HK-2 (cell line): ENCODE results near the gene ZNF362.
A peak's percentile ranks its signal among the peaks of the same experiment; 100 is the strongest.
"Not testable (repeated sequence)": the region's sequence is repeated elsewhere in the genome, so short reads cannot be mapped to it uniquely, and the experiment has no call there.

ENCODE experiments used
- DNase-seq: peaks from one replicate; pipeline ENCODE4 v3.0.0-alpha.2; 2018; ENCODE audit not compliant: unreplicated experiment

Gene ZNF362

DNA sequence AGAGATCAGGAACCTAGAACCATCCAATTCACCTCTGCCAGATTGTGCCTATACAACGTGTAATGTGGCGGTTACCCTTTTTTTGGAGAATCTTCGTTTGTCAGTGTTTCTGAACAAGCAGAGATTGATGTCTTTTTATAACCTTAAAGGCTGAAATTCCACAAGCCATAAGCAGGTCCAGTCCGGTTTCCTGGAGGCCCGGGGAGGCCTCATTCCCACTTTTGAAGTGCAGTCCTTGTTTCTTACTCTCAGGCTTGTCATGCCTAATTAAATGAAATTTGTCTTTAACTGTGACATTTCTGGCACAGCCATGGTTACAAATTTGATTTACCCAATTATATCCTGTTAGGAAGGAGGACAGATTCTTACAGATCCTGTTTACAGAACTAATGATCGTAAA, 27.8 kb downstream of the ZNF362 start:
- DNase-seq, result no peak

DNA sequence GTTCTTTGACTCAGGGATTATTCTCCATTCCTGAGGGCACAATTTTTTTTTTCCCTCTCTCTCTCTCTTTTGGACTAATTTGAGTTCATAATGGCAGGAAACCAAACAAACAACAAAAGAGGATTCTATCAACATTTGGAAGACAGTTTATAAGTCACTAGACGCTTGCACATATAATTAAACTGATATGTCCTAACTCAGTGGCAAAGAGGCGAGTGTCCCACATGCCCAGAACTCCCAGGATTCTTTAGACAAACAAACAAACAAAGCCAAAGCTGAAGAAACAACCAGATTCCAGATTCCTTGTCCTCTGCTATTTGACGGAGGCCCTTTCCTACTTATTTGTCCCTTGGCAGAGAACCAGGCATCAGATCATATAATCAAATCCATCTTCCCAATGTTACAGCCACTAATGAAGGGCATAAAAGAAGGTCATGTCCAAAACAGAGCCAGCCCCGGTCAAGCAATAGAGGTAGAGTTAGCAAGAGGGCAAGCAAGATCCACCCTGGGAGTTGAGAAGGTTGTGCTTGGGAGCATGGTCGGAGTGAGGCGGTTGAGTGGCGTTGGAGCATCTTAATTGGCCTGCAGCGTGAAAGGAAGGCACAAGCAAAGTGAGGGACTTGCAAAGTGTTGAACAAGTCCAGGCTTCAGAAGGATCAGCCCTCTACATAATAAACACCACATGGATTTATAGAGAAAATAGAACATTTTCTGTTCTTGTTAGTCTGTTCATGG, 30.3 kb downstream of the ZNF362 start:
- no peak for DNase-seq

DNA sequence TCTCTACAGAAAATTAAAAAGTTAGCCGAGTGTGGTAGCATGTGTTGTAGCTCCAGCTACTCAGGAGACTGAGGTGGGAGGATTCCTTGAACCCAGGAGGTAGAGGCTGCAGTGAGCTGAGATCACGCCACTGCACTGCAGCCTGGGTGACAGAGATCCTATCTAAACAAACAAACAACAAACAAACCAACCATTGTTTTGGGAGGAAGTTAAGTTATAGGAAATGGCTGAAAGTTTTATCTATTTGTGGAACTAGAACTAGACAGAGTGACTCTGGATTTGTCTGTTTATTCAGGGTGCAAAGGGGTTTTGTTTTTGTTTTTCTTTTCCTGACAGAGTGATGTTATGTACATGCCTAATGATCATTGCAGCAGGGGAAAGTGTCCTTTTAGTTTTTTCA, 31.0 kb downstream of the ZNF362 start:
- DNase-seq, result no peak

DNA sequence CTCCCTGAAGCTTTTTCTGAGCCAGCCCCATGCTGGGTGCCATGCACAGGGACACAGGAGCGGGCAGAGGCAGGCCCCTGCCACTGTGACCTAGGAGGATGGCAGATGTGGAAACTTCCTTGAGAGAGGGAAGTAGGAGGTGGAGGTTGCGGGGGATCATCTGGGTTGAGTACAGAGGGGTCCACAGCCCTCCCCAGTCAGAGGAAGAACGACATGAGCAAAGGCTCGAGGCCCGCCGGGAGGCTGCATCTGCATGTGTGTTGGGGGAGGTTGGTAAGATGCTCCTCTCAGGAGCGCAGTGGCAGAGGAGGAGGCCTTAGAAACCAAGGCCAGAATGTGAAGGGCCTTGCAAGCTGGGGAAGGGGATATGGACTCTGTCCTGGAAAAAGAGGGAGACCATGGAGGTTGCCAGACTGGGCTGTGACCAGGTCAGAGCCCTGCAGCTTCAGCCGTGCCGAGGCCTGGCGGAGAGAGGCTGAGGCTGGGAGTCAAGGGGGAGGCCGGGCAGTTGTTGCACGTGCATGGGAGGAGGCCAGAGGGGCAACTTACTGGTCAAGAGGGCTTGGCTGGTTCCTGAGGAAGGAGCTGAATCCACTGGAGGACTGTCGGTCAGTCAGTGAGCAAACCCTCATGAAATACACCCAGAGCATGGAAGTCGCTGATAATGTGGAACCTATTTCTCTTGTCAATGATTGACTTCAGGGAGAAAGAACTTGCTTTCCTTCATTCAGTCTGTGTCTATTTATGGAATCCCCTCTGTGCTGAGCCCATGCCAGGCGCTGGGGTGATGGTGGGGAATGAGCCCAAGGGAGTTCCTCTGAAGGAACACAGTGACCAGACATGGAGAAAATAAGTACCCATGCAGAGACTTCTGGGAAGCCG, 32.9 kb downstream of the ZNF362 start:
- no peak for DNase-seq

DNA sequence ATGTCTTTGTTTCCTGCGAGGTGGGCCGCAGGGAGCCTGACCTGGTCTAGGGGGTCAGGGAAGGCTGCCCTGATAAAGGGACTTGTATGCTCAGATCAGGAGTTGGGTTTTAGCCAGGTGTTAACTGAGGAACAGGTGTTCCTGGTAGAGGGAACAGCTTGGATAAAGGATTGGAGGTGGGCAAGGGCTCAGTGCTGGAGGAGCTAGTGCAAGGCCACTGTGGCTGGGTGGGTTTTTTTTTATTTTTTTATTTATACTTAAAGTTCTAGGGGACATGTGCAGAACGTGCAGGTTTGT, 33.5 kb downstream of the ZNF362 start:
- no peak for DNase-seq

DNA sequence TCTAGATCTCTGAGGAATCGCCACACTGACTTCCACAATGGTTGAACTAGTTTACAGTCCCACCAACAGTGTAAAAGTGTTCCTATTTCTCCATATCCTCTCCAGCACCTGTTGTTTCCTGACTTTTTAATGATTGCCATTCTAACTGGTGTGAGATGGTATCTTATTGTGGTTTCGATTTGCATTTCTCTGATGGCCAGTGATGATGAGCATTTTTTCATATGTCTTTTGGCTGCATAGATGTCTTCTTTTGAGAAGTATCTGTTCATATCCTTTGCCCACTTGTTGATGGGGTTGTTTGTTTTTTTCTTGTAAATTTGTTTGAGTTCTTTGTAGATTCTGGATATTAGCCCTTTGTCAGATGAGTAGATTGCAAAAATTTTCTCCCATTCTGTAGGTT, 34.3 kb downstream of the ZNF362 start:
- DNase-seq, result not testable (repeated sequence)

DNA sequence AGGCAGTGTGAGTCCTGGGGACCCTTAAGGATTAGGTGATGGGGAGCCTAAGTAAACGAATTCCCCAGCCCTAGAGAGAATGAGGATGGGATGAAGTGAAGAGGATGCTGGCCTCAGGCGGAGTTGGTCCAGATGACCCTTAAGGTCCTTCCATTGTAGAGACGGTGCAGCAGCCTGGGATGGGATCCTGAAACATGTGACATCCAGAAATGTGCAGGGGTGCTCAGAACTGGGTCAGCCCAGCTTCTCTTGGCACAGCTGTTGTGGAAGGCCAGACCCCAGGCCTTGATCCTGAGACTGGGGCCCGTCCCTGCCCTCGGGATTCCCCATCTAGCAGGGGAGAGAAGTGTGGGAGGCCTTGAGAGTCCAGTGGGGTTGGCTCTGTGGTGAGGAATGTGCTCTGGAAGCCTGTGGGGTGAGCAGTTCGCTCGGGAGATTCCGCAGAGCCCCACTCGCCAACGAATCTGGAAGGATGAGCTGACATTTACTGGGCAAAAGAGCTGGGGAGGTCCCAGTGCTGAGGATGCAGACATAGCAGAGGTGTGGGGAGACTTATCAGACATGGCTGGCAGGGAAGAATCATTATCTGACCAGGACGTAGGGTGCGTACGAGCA, 36.5 kb downstream of the ZNF362 start:
- no peak for DNase-seq

DNA sequence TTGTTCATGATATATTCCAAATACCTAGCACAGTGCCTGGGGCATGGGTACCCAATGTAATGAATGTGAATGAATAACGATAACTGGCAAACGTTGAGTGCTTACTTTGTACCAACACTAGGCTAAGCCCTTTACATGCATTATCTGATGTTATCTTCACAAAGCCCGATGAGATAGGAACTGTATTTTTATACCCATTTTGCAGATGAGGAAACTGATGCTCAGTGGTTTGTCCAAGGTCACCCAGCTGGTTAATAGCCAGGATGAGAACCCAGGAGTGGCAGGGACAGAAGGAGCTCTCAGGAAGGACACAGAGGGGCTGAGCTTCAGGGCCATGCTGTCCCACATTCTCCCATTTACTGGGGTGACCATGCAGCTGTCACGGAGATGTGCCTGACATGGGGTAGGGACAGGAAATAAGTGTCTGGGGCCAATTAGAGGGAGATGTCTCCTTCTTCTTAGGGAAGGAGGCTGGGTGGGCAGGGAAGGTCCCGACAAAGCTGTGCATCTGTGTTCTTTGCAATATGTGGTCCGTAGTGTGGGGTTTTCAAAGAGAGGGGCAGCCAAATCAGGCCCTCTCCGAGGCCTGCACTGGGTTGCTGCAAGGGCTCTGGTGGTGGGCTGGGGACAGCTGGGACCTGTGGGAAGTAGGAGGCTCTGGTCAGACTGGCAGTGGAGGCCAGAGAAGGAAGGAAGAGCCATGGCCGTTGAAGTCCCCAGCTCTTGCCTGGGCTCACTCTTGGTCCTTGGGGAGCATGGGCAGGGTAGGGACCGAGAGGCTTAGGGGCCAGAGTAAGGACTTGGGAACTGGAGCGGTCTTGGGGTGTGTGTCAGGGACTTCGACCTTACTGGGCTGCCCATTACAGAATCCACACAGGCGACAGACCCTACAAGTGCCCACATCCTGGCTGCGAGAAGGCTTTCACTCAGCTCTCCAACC, 38.0 kb downstream of the ZNF362 start:
- no peak for DNase-seq

DNA sequence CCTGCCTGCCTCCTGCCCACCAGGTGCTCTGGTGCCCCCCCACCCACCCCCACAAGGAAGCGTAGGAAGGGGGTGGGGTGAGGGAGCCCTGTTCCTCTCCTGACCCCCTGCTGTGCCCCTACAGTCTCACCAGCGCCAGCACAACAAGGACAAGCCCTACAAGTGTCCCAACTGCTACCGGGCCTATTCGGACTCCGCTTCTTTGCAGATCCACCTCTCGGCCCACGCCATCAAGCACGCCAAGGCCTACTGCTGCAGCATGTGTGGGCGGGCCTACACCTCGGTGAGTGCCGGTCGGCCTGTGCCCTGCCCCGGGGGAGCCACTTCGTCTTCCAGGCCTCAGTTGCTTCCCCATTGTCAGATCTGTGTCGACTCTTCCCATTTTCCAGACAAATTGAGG, 38.7 kb downstream of the ZNF362 start:
- DNase-seq, result no peak

DNA sequence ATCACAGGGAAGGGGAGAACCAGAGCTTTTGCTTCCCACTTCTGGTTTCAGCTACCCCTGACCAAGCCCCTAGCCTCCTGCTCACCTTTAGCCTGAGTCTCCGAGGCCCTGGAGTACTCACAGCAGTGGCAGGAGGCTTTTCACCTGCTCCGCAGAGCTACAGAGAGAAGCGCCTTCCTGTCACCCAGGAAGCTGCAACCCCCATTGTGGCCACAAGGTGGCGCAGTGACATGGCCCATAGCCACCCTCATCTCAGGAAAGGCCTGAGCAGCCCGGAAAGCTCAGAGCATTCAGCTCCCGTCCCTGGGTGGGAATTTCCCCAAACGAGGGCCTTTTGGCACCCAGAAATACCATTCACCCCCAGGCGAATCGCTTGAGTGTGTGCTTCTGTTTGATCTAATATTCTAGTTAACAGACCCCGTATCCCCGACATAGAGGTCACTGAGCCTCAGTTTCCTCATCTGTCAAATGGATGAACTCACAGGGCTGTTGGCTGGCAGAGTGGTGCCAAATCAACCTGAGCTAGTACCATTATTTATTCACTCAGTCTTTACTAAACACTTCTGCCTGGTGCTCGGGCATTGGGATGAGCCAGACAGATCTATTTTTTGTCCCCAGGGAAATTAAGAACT, 39.3 kb downstream of the ZNF362 start:
- DNase-seq, result peak; percentile 90

DNA sequence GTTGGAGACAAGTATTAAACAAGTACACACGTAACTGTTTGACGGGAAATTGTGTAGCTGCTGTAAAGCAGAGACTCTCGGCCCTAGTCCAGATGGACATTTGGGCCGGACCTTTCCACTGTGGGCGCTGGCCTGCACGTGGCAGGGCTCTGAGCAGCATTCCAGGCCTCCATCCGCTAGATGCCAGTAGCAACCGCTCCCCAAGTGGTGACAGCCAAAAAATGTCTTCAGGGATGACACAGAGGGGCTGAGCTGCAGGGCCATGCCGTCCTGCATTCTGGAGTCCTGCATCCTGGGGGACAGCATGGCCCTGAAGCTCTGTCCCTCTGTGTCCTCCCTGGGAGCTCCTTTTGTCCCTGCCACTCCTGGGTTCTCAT, 39.8 kb downstream of the ZNF362 start:
- DNase-seq, result no peak

DNA sequence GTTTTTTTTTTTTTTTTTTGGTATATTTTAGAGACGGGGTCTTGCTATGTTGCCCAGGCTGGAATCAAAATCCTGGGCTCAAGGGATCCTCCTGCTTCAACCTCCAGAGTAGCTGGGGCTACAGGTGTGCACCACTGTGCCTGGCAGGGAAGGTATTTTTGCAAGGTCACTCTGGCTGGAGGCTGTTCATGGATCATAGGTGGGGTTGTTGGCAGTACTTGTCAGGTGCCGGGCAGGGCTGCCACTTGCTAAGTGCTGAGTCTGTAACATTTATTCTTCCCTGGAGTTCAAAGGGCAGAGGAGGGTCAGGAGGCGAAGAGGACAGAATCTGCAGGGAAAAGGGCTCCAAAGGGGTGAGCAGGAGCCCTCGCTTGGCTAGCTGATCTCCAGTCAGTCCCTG, 40.5 kb downstream of the ZNF362 start:
- DNase-seq, result no peak

DNA sequence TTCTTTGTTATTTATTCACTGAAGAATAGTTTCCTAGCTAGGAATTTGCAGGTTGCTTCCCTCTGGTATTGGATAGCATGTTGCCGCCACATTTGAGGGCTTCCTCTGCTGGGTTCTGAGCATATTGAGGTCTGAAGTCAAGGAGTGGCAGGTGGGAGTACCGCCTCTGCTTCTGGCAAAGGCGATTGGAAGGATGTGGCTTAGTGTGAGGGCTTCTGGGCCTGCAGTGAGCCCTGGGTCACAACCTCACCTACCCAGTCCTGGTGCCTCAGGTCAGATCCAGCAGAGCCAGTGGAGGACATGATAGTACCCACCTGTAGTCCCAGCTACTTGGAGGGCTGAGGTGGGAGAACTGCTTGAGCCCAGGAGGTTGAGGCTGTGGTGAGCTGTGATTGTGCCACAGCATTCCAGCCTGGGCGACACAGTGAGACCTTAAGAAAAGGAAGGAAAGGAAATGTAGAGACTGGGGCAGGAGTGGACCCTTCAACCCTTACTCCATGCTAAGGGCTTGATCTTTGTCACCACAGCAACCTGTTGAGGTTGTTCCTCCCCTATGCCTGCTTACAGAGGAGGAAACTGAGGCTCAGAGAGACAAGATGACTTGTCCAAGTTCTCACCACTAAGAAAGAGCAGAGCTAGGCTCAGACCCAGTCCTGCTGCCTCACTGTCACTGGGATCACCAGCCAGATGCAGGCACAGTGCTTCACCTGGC, 41.8 kb downstream of the ZNF362 start:
- no peak for DNase-seq

DNA sequence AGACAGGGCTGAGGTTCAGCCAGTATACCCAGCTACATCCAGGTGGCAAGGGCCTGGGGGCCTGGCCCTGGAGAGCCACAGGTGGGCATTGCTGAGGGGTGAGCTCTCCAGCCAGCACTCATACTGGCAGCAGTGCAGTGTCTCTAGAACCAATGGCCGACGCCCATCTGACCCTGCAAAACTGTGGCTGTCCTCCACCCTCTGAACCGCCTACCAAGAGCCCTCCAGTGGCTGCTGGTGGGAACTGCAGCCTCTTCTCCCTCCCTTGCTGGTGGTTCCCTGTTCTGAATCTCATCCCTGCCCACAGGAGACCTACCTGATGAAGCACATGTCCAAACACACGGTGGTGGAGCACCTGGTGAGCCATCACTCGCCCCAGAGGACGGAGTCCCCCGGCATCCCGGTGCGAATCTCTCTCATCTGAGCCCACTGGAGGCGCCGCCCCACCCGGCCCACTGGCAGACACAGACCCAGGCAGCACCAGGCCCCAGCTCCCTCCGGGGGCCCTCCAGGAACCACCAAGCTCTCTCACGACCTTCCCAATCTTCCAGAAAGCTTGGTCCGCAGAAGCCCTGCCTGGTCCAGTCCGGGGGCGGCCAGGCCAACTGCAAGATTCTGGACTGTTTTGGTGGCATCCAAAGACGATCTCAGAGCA, 42.5 kb downstream of the ZNF362 start:
- peak; percentile 61 for DNase-seq

DNA sequence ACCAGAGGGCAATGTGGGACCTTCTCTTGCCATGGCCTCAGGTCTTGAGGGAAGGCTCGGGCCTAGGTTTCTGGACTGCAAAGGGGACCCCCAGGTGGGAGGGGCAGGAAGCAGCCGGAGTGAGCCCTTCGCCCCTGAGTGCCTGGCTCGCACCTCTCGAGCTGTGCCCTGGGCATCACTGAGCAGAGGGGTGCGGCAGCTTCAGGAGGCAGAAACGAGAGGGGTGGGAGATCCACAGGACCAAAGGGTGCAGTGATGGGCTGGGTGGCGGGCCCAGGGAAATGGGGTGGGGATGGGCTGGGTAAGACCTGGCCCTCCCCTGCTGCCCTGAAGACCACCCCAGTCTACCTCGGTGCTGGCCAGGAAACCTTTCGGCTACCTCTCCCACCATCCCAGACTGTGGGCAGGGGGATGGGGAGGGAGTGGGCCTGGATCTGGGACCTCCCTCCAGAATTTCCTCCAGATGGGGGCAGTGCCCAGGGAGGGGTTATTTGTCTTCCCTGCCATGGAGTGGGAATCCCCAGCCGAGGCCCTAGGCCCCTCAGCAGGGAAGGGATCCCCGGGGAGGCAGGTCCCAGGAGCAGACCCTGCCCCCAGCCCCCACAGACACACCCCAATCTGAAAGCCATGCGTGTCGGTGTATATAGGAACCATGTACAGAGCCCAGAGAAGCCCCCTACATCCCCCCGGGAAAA, 43.3 kb downstream of the ZNF362 start:
- no peak for DNase-seq

DNA sequence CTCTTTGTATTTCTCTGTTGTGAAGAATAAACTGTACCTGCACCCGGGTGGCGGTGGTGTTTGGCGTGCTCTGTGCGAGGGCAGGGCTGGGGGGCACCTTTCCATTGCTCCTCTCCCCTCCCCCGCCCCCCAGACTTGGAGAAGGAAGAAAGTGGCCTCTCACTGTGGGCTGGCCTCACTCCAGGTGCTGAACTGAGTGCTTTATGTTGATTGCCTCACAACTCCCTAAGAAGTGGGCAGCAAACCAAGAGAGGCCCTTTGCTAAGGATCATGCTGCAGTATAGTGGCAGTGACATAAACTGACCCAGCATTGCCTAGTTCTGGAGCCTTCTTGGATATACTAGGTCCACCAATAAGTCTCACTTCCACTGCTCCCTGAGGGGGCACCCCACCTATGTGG, 44.4 kb downstream of the ZNF362 start:
- no peak for DNase-seq

DNA sequence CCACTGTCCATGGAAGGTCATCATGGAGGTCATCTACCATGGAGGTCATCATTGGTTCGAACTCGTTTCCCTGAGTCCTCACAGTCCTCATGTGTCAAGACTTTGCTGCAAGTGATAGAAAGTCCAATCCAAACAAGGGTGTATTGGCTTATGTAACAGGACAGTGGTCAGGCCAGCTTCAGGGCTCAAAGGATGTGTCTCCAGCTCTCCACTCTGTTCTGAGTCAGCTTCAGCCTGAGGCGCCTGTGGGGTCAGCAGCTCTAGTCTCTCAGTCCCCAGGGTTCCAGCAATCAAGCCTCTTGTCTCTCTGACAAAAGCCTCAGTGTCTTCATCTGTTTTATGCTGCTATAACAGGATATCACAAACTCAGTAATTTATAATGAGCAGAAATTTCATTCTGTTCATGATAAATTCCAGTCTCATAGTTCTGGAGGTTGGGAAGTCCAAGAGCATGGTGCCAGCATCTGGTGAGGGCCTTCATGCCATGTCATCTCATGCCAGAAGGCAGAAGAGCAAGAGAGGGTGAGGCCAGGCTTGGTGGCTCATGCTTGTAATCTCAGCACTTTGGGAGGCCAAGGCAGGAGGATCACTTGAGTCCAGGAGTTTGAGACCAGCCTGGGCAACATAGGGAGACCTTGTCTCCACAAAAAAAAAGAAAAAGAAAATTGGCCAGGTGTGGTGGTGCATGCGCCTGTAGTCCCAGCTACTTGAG, 45.1 kb downstream of the ZNF362 start:
- DNase-seq, result no peak

DNA sequence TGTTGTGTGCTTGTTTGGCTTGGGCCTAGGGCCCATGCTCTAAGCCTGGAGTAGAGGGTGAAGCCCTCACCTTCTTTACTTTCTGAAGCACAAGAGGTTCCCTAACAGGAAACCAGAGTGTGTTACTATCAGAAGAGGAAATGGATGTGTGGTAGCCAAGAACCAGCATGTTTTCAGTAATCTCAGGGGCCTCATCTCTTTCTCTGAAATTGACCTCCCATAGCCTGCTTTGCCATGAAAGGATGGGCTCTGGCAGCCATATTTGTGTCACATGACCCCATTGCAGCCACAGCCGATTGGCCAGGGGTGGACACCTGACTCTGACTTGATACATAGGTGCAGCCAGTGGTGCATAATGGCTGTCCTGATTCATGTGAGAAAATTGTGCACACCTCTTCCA, 46.0 kb downstream of the ZNF362 start:
- DNase-seq, result no peak

DNA sequence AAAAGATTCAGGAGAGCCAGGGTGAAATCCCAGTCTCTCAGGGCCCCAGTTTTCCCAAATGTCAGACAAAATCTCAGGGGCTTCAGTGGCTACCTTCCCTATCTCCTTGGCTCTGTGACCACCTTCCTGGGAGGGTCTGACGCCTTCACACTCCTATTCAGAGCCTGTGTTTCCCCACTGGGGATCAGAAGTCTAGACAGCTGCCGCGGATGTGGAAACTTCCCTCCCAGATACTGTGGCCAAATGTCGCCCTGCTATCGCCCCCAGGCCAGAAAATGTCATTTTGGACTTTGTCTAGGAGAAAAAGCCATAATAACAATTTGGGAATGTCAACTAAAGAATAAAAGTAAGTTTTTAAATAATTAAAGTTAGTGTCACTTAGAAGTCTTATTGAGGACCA, 48.7 kb downstream of the ZNF362 start:
- DNase-seq, result no peak
